SKM-1 (cell line): ENCODE data around the gene PIWIL1.

Source experiments
- DNase-seq: peaks from one replicate; lab custom pipeline; 2025; ENCODE audit not compliant: unreplicated experiment; lab: John Stamatoyannopoulos, UW

The PIWIL1 gene

DNA sequence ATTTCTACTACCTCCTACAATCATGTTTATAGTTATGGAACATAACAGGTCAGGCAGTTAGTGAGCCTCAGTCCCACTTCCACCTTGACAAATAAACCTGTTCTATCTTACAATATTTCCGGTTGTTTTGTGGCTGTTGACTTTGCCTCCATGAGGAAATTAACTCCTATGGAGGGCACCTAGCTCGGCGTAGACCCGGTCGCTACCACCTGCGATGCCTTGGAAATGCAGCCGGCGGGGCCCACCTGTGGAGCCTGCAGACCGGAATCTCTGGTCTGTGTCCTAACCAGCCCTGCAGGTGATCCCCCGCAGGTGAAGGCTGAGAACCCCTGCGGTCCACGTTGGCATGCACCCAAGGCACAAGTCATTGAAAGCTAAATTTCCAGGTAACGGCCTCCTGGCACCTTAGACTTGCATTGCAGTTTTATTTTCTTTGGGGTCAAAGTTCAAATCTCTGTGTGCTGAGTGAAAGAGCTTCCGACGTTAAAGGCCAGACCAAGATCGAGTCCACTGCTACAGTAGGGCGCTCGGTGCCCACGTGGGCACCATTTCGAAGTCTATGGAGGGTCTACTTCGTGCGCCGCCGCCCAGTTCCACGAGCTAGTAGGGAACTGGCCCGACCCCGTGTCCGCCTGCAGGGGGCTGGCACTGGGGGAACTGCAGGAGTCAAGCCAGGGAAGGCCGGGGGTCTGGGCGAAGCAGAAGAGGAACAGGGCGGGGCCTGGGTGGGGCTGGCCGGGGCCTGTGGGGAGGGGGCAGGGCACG, 782 bp upstream of the PIWIL1 start:
- DNase-seq = no peak

DNA sequence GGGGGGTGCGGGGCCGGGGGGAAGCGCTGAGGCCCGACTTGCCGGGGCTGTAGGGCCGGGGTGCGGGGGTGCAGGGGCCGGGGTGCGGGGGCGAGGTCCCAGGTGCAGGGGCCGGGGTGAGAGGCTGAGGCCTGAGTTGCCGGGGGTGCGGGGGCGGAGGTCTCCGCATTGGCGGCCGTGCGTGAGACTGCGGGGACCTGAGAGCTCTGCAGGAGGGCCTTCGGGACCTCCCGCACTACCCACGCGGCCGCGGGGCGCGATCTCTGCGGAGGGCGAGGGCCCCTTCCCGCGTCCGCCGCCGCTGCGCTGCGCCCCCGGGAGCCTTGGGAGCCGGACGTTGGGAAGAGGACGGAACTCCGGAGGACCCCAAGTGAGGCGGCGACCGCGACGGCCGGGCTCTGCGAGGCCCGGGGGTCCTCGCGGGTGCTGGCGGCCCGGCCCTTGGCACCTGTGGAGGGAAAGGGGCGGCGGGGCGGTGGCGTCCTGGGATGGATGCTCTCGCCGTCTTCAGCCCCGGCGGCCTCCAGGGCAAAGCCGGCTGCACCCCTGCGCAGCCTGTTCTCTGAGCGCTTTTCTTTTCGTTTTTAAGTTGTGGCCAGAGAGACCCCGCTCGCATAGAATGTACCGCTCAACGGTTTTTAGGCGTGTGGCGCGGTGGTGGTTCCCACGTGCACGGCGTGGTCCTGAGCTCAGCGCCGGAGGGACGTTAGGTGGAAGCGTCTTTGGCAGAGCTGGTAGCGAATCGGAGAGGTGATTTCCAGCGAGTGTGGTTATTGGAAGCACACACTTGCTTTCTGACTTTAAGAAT, 1.3 kb downstream of the PIWIL1 start:
- DNase-seq = no peak

DNA sequence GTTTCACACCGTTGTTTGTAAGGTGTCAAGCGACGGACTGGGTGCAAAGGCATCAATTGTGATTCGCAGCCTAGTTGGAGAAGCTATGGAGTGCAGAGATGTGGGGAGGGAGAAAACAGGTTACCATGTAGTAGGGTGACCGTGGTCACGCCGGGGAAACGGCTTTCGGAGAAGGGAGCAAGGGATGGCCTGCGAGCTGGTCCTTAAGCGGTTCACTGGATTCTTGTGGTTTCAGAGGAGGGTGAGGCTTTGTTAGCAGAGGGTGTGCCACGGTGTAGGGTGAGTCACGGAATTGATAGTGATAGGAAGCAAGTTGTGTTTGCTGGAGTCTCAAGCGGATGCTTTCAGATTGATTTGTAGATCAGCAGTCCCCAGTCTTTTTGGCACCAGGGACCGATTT, 2.3 kb downstream of the PIWIL1 start:
- DNase-seq = no peak

DNA sequence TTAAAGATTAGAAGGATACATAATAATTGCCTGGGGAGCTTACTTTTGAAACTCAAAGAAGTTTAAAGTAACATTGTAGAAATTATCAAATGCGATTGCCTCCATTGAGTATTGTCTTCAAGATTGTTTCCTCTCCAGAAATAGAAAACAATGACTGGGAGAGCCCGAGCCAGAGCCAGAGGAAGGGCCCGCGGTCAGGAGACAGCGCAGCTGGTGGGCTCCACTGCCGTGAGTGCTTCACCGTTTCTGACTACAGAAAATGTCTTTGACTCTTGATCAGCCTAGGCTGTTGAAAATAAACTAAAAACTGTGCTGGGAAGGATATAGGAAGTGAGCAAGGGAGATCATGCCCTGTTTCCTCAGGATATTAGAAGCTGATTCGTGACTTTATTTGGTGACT, 4.8 kb downstream of the PIWIL1 start:
- DNase-seq = no peak

DNA sequence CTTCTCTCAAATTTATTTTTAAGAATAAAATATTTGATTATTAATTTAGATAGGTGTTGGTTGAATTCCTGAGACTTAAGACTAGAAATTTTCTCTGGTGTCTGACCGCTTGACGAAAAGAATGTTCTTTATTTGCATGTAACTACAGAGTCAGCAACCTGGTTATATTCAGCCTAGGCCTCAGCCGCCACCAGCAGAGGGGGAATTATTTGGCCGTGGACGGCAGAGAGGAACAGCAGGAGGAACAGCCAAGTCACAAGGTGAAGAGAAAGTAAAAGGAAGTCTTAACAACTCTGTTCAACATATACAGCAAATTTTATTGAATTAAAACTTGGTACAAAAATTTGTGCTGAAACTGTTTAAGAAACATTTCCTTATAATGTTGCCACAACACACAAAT, 5.2 kb downstream of the PIWIL1 start:
- DNase-seq = no peak

DNA sequence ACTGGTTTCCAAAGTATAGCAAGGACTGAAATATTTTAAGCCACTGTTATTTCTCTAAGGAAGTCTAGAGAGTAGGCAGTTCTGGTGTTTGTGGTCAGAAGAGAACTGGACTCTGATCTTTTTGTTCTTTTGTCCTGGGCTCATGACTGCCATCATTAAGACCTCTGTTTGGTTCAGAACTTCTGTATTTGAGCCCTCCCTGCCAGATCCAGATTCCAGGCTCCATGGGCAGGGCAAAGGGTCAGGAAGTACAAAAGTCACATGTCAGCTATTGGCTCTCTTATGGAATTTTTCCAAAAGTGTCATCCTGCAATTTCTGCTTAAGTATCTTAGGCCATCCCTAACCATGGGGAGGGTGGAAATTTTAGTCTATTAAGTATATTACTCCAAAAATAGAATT, 6.8 kb downstream of the PIWIL1 start:
- no peak for DNase-seq

DNA sequence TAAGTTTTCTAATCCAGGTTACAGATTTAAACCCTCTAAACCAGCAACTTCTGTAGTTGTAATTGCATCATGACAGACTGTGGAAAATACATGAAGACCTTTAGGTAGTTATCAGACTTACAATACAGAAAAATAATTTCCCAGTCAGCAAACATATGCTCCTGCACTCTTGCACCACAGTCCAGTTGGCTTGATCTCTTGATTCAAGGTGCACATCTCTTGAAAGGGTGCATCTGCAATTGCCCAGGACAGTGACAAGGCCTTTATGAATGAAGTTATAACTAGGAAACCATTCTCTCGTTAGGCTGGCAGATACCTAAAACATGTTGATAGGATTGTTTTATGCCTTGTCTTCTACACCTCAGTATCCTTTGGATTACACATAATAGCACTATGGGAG, 7.6 kb downstream of the PIWIL1 start:
- DNase-seq = no peak

DNA sequence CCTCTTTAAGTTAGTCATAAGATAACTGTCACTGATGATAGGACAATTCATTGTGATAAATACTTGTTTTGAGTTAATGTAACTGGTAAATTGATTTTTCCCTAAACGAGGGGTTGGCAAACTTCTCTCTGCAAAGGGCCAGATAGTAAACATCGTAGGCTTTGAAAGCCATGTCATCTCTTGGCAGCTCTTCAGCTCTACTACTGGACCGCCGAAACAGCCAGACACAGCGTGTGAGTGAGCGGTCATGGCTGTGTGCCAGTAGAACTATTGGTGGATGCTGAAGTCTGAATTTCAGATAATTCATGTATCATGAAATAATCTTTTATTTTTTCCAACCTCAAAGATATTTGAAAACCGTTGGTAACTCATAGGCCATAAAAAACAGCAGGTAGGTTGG, 9.9 kb downstream of the PIWIL1 start:
- no peak for DNase-seq

DNA sequence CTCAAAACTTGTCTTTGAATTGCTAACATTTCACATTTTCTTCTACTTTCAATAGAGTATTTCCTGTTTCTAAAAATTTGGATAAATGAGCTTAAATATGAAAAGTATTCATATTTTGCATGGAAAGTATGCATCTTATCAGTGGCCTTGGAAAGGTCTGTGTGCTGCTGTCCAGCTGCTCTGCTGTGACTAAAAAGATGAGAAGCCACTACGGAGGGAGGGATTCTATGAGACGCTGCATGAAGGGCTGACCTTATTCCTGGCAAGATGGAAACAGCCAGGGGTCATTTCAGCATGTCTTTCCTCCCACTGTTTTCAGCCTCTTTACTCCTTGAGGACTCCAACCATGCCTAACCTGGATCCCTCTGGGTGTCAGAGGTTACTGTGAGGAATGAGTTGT, 13.0 kb downstream of the PIWIL1 start:
- DNase-seq = no peak

DNA sequence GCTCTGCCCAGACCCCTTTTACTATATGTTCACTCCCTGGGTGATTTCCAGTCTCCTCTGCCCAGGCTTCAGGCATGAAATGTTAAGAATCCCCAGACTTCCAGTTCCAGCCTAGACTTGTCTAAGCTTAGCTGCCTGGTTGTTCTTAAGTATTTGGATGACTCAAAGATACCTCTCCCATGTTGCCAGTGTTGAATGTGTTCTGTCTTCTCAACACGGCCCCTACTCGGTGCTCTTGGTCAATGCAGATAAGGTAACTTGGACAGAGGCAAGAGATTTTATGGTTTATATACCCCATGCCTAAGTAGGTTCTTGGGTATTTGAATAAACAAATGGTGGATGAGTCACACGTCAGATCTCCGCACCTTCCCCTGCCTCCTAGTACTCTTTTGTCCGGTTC, 13.6 kb downstream of the PIWIL1 start:
- no peak for DNase-seq

DNA sequence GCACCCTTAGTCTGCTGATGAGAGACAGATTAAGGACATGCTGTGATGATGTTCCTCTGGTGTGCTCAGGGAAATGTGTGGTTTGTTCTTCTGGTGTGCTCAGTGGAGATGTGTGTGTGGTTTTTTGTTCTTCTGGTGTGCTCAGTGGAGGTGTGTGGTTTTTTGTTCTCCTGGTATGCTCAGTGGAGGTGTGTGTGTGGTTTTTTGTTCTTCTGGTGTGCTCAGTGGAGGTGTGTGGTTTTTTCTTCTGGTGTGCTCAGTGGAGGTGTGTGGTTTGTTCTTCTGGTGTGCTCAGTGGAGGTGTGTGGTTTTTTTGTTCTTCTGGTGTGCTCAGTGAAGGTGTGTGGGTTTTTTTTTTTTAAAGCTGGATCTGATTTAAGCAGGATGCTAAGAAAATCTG, 15.4 kb downstream of the PIWIL1 start:
- no peak for DNase-seq

DNA sequence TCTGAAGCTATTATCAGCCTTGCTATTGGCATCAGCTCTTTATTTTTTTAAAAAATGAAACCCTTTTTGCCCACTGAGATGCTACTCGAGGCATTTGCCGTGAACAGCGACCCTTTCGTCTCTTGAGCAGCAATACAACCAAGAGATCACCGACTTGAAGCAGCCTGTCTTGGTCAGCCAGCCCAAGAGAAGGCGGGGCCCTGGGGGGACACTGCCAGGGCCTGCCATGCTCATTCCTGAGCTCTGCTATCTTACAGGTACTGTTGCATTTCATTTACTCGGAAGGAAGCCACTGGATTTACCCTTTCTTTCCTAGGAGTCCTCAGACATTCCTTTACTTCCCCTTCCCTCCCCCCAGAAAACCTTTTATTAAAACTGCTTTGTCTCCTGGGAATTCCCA, 16.7 kb downstream of the PIWIL1 start:
- no peak for DNase-seq

DNA sequence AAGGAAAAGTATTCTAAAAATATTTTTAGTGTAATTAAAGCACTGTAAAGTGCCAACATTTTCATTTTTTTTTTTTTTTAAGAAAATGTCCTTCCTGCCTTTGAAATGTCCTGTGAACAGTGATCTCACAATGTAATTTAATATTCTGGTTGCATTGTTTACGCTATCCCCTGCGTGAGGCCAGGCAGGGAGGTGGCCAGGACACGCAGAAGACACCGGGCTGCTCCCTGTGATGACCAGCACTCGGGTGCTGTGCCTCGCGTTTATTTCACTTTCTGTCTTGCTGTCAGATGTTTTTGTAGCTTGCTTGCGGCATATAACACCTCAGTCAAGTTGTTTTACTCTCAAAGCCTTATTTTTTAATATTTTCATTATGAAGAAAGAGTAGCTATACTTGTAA, 18.5 kb downstream of the PIWIL1 start:
- no peak for DNase-seq

DNA sequence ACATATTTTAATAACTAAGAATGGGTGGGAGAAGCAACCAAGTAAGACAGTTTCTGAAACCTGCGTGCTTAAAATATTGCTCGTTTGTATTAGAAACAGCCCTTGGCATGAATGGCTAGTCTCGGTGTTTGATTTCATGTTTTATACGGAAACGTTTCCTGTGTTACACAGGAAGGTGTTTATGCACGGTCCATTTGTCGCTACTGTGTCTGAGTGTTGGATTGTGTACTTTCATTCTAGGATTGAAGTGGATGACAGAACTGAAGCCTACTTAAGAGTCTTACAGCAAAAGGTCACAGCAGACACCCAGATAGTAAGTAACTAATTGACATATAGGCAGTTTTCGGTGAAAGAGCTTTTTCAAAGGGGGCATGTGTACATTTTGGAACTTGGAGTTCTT, 19.6 kb downstream of the PIWIL1 start:
- DNase-seq = no peak

DNA sequence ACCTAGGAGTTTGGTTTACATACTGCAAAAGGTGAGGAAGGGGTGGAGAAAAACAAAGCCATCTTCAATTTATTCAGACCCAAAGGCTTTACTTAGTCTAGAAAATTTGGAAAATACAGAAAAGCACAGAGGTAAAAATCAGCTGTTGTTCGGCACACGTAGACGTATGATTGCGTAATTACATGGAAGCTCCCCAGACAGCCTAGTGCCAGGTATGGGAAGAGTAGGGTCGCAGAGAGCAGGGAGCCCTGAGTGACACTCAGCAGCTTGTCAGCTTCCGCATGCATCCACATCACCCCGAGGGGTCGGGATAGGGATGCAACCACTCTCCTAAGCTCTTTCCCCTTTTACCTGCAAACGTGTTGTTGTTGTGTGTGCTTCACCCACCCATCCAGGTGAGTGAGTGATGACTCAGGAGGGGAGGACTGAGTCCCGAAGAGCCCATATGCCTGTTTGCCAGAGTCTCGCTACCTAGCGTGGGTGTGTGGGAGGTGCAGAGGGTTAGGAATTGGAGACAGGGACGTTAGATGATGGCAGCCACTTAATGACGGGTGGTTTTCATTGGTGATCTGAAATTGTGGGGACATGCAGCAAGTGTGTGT, 20.1 kb downstream of the PIWIL1 start:
- DNase-seq = no peak

DNA sequence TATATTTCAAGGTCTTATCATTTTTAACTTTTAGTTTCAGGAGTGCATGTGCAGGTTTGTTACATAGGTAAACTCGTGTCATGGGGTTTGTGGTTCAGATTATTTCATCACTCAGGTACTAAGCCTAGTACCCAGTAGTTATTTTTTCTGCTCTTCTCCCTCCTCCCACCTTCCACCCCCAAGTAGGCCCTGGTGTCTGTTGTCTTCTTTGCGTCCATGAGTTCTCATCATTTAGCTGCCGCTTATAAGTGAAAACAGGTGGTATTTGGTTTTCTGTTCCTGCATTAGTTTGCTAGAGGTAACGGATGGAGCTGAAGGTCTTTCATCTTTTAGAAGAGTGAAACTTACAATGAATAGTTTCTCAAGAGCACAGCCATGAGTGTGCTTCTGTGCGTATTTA, 24.4 kb downstream of the PIWIL1 start:
- DNase-seq = no peak

DNA sequence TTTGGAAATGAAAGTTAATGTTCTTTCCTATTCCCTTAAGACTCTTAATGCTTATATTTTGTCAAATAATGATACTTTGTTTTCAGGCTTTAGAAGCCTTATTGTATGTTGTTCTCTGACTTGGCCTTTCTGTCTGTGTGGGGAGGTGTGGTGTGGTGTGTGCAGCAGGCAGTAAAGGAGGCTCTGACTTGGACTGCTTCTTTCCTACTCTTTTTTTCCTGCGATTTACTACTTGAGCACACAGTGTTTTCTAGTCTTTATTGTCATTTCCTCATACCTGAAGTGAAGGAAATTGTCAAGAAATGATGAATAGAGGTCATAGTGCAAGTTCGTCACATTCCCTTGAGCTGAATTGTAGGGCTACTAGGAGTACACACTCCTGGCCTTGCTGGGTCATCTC, 26.9 kb downstream of the PIWIL1 start:
- DNase-seq = no peak

DNA sequence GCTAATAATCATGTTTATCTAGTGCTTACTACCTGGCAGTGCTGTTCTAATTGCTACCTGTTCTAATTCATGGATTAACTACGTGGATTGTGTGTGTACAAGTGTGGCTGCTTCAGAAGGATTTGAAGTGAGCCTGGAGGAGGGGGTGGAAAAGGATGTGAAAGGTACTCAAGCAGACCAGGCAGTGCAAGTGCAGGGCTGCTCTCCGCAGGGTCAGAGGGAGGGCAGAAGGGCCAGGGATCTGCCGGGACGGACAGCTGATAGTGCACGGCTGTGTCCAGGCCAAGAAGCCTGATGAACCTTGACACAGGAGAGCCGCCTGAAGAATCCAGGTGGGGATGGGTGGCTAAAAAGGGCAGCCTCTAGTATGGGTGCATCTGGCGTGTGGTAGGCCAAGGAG, 28.5 kb downstream of the PIWIL1 start:
- DNase-seq = no peak

DNA sequence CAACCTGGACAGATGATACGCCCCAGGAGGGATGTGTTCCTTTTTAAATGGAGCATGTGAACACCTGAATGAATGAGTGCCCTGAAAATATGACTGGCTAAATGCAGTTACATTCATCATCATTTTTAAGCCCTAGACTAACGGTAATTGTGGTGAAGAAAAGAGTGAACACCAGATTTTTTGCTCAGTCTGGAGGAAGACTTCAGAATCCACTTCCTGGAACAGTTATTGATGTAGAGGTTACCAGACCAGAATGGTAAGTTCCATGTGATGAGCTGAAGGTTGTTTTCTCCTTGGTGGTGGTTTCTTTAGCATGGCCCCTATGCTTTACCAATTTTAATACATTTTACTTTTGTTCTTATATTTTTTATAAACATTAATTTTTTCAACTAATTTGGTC, 29.3 kb downstream of the PIWIL1 start:
- no peak for DNase-seq

DNA sequence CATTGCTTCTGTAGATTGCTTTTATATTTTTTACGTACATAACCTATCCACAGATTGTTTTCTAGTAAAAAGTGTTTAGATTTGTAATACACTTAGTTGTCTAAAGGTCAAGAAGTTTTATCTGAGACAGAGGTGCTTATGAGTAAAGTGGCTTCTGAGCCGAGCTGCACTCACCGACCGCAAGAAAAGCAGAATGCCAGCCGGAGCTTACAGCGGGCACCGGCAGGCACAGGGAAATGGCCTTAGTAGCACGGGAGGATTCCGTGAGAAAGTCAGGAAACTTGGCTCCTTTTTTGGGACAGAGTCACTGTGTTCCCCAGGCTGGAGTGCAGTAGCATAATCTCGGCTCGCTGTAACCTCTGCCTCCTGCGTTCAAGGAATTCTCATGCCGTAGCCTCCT, 29.8 kb downstream of the PIWIL1 start:
- no peak for DNase-seq

DNA sequence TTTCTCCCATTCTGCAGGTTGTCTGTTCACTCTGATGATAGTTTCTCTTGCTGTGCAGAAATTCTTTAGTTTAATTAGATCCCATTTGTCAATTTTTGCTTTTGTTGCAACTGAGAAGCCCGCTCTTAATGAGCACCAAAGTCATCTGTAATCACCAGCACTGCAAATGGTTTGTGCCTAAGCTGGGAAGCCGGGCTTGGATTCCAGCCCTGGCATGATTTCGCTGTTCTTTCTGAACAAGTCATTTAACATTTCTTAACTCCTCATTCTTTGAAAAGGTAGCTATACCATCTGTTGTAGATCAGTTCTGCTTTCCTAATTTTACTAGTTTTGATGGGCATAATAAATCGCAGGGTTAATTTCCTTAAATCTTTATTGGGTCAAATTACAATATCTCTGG, 32.1 kb downstream of the PIWIL1 start:
- no peak for DNase-seq

DNA sequence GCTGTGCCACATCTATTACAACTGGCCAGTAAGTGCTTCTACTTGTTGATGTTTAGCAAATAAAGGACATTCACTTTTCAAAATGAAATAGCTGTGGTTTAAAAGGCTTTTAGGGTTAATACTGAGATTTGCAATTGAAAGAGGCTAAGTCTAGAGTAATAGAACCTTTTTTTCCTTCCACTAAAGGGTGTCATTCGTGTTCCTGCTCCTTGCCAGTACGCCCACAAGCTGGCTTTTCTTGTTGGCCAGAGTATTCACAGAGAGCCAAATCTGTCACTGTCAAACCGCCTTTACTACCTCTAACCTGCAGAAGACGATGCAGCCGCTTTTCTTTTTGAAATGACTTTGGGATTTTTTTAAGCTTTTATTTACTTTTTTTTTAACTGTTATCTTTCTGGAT, 33.6 kb downstream of the PIWIL1 start:
- no peak for DNase-seq
